ENCODE results near the gene BZW1. TPM values are rescaled to one million over a fixed set of nuclear protein-coding genes. Genes with fewer than 3 reads are reported as not detected.
A peak's percentile ranks its signal among the peaks of the same experiment; 100 is the strongest.

Gene BZW1
- total RNA-seq, 4 donors from 2014 or later = 179 to 285 (median 244) TPM

GRCh38 chr2:200782251-200782650 is 29.5 kb upstream of the BZW1 start:
- H3K9me3 ChIP-seq = no peaks in the 10 kb centered on the region
- TF ChIP-seq POLR2A (IDR thresholded peaks at IDR 0.05) (no peak), EP300 (IDR thresholded peaks at IDR 0.05) (peak; percentile 46 to 51), CTCF (IDR thresholded peaks at IDR 0.05) (no peak)
- H3K36me3 ChIP-seq = no peaks in the 10 kb centered on the region
- 22 to 34% methylated on average over 4 of the region's 4 CpGs for WGBS, 2 donors
- H3K27ac ChIP-seq = no peak overlapping the region
- DNase-seq (ENCODE audit: low spot score in 2 of 2) = no peak
- no peaks in the 10 kb centered on the region for H3K27me3 ChIP-seq
- no peak overlapping the region for H3K4me3 ChIP-seq
- H3K4me1 ChIP-seq = peaks cover 0 to 28% (median under 1%) of the 10 kb centered on the region in 4 donors

GRCh38 chr2:200784215-200784614 is 27.5 kb upstream of the BZW1 start:
- peaks cover 0 to 32% (median 6%) of the 10 kb centered on the region in 4 donors for H3K4me1 ChIP-seq

GRCh38 chr2:200786423-200786822 is 25.3 kb upstream of the BZW1 start:
- Histone ChIP-seq H3K27me3 (no peaks in the 10 kb centered on the region), H3K4me1 (peaks cover 0 to 39% (median 6%) of the 10 kb centered on the region in 4 donors), H3K4me3 (no peak overlapping the region), H3K9me3 (no peaks in the 10 kb centered on the region), H3K36me3 (no peaks in the 10 kb centered on the region), H3K27ac (peak overlapping the region in 2 of 4 donors; percentile 20 to 50)
- no peak for DNase-seq (ENCODE audit: low spot score in 2 of 2)
- WGBS, 2 donors = 29 to 31% methylated on average over 2 of the region's 2 CpGs
- TF ChIP-seq EP300 (IDR thresholded peaks at IDR 0.05) (peak in 1 of 2 donors; percentile 14), POLR2A (IDR thresholded peaks at IDR 0.05) (no peak), CTCF (IDR thresholded peaks at IDR 0.05) (no peak)

More at GRCh38 chr2:200784215-200784614, 27.5 kb upstream of the BZW1 start:
- TF ChIP-seq POLR2A (IDR thresholded peaks at IDR 0.05) (no peak), CTCF (IDR thresholded peaks at IDR 0.05) (no peak), EP300 (IDR thresholded peaks at IDR 0.05) (no peak)
- Histone ChIP-seq H3K4me3 (no peak overlapping the region), H3K9me3 (no peaks in the 10 kb centered on the region), H3K27me3 (no peaks in the 10 kb centered on the region), H3K27ac (no peak overlapping the region), H3K36me3 (no peaks in the 10 kb centered on the region)
- no peak for DNase-seq (ENCODE audit: low spot score in 2 of 2)

GRCh38 chr2:200786826-200787225 is 24.9 kb upstream of the BZW1 start:
- Histone ChIP-seq H3K27me3 (no peaks in the 10 kb centered on the region), H3K4me1 (peaks cover 0 to 39% (median 6%) of the 10 kb centered on the region in 4 donors), H3K36me3 (no peaks in the 10 kb centered on the region), H3K4me3 (no peak overlapping the region), H3K27ac (peak overlapping the region in 3 of 4 donors; percentile 11 to 50 (median 20)), H3K9me3 (no peaks in the 10 kb centered on the region)
- WGBS, 2 donors = 53 to 62% methylated on average over 3 of the region's 3 CpGs
- DNase-seq (ENCODE audit: low spot score in 2 of 2) = no peak
- no peak for TF ChIP-seq CTCF (IDR thresholded peaks at IDR 0.05)
- TF ChIP-seq EP300 (IDR thresholded peaks at IDR 0.05) = no peak
- no peak for TF ChIP-seq POLR2A (IDR thresholded peaks at IDR 0.05)

- Histone ChIP-seq H3K9me3 (no peaks in the 10 kb centered on the region), H3K36me3 (no peaks in the 10 kb centered on the region), H3K27me3 (no peaks in the 10 kb centered on the region), H3K4me3 (no peak overlapping the region), H3K4me1 (peaks cover 0 to 39% (median 6%) of the 10 kb centered on the region in 4 donors), H3K27ac (peak overlapping the region in 3 of 4 donors; percentile 11 to 50 (median 20))
- no peak for TF ChIP-seq POLR2A (IDR thresholded peaks at IDR 0.05)
- TF ChIP-seq EP300 (IDR thresholded peaks at IDR 0.05) = no peak
- TF ChIP-seq CTCF (IDR thresholded peaks at IDR 0.05) = no peak
- no peak for DNase-seq (ENCODE audit: low spot score in 2 of 2)
- WGBS, 2 donors = 87 to 88% methylated on average over 15 to 16 of the region's 16 CpGs
Measured at GRCh38 chr2:200787351-200788120, 24.2 kb upstream of the BZW1 start.

Measured in tibial nerve (tissue), 4 donors.